HG03520 (cell line): Measurements from ENCODE around the gene RAB25.
"Not testable (repeated sequence)": the region's sequence is repeated elsewhere in the genome, so short reads cannot be mapped to it uniquely, and the experiment has no call there.

ENCODE experiments used
- ATAC-seq: cut with Tn5 transposase; IDR thresholded peaks from one replicate; pipeline ENCODE4 v1.9.1; 2021; ENCODE audit warnings: mild to moderate bottlenecking, moderate library complexity; ENCODE audit not compliant: unreplicated experiment

The RAB25 gene

GRCh38 chr1:156054500-156055280, 6.3 kb upstream of the RAB25 start, which contains the start of gene LAMTOR2:
LAMTOR2 (plus strand) TSS chr1:156054782; CDS start chr1:156054890, 108 bp downstream.
- peak; percentile 64 for ATAC-seq

DNA sequence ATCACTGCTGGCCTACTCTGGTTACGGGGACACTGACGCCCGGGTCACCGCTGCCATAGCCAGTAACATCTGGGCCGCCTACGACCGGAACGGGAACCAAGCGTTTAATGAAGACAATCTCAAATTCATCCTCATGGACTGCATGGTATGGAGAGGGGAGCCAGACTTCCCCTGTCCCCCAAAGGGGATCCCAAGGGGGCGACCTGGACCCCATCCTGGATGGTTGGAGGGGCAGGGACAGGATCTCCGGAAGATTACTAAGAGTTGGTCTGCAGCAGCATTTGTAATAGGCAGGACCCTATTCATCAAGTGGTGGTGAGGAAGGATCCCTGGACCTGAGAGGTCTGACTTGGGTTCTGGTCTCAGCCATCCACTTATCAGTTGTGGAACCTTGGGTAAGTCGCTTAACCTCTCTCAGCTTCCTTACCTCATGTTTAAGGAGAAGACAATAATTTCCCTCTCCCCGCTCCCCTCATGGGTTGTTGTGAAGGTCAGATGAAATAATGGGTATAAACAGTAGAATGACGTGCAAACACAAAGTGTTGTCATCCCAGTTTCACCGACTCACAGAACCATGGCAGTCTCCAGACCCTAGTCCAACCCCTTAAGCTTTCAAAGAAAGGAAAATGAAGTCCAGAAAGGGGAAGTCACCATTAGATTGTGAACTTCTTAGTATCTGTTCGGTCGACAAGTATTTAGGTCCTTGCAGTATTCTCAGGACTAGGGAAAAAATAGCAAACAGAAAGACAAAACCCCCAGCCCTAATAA, 5.5 kb upstream of the RAB25 start:
- no peak for ATAC-seq

DNA sequence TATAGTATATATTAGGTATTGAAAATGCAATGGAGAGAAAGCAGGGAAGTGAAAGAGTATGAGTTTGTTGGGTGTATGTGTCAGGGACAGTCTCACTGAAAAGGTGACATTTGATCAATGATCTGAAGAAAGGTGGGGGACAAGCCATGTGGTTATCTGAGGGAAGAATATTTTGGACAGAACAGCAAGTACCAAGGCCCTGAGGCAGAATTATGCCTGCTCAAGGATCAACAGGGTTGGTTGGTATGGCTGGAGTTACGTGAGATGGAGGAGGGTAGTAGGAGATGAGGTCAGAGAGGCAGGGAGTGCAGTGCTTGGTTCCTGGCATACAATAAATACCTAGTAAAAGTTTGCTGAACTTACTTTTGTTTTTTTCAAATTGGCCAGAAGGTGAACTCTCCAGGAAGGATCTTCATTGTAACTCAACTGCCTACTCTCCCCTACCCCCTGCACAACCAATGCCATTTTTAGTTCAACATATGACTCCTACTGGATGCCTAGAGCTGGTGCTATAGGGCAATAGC, 4.6 kb upstream of the RAB25 start:
- ATAC-seq = no peak

DNA sequence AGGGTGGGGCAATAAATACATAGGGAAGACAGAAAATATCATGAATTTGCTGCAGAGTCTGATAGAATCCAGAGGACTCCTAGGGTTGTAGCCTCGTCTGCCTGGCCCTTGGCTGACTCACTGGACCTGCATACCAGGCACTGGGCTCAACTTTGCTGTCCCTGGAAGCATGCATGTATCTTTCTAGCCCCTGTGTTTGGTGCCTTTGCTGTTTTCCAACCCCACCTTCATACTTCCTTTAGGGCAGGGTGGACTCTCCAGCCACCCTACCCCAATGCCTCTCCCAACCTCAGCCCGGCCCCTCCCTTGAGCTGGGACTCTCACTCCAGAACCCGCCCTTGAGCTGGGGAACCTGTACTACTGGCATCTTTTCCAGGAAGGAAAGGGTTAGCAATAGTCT, 1.2 kb downstream of the RAB25 start:
- no peak for ATAC-seq

GRCh38 chr1:156063997-156064285, 3.0 kb downstream of the RAB25 start:
- ATAC-seq = no peak

- ATAC-seq = no peak
Measured at GRCh38 chr1:156064615-156065014, 3.7 kb downstream of the RAB25 start.

- no peak for ATAC-seq
Measured at GRCh38 chr1:156065212-156065611, 4.3 kb downstream of the RAB25 start.

GRCh38 chr1:156065871-156066270, 4.9 kb downstream of the RAB25 start:
- ATAC-seq = no peak

- ATAC-seq = no peak
Measured at GRCh38 chr1:156067262-156067661, 6.3 kb downstream of the RAB25 start.

DNA sequence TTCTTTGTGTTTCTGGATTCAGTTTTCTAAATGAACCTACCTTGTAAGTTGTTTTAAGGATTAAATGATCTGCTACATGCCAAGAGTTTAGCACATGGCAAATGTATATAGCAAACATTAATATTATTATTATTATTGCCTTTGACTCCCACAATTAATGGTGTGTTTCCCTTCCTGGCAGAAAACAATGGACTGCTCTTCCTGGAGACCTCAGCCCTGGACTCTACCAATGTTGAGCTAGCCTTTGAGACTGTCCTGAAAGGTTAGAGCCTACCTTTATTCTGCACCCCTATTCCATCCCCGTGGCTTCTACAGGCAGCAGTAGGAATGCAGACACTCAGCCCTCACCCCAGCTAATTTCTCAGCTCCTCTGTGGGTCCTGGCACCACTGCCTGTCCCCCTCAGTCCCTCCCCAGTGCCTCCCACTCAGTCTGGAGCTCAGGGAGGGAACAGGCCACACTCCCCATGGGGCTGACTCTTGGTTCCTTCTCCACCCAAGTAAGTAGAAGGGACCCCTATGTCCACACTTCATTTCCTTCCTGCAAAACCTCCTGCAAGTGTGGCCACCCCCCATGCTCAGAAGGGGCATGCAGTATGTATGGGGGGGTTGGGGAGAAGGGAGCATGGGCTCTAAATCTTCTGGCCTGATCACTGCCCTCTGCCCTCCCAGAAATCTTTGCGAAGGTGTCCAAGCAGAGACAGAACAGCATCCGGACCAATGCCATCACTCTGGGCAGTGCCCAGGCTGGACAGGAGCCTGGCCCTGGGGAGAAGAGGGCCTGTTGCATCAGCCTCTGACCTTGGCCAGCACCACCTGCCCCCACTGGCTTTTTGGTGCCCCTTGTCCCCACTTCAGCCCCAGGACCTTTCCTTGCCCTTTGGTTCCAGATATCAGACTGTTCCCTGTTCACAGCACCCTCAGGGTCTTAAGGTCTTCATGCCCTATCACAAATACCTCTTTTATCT, 8.8 kb downstream of the RAB25 start:
- ATAC-seq = no peak

GRCh38 chr1:156070548-156070947, 9.6 kb downstream of the RAB25 start:
- ATAC-seq = no peak

DNA sequence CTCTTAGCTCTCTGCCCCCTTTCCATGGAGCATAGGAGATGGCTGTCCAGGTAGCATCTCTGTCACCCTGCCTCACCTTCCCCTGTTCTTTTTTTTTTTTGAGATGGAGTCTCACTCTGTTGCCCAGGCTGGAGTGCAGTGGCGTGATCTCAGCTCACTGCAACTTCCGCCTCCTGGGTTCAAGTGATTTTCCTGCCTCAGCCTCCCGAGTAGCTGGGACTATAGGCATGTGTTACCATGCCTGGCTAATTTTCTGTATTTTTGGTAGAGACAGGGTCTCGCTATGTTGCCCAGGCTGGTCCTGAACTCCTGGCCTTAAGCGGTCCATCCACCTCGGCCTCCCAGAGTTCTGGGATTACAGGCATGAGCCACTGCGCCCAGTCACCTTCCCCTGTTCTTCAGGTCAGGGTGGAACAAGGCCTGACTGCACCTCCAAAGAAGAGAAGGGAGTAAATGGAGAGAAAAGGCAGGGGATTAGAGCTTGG, 10.4 kb downstream of the RAB25 start:
- not testable (repeated sequence) for ATAC-seq

- no peak for ATAC-seq
Measured at GRCh38 chr1:156072251-156072650, 11.3 kb downstream of the RAB25 start.

DNA sequence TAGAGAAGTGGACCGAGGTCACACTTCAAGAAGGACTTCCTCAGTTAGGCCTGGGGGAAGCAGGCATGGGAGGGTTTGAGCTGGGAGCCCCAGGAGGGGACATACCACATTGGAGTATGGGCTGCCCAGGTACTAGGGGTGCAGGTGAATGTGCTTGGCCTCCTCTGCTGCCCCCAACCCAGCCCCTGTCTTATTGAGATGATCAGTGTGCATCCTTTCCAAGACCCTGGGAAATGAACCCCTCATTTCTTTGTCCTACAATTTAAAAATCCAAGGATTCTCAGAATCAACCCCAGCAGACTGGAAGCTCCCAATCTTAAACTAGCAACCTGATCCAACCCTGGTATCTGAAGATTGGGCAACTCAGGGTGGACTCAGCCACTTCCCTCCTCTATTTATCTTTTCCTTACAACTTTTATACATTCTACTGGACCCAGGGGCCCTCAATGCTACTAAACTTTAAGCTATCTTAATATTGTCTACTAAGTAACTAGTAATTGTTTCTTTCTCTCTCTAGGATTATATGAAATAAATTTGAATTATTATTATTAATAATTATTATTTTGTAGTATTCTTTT, 12.2 kb downstream of the RAB25 start:
- ATAC-seq = no peak

- no peak for ATAC-seq
Measured at GRCh38 chr1:156073740-156074139, 12.8 kb downstream of the RAB25 start.

DNA sequence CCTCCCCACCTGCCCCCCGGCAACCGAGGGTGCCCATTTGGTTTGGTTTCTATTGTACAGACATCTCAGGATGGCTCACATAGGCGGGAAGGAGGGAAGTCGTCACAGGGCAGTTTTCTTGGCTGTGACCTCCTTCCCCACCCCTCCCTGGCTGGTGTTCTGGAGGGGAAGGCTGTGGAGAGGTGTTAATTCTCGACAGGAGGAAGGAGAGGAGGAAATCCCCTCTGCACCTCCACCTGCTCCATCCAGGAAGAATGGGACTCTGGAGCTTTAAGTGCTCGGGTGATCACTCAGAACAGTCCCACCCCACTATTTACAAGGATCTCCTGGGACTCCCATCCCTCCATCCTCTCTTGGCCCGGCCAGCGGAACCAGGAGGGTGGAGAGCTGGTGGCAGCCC, 13.7 kb downstream of the RAB25 start:
- ATAC-seq = no peak

- no peak for ATAC-seq
Measured at GRCh38 chr1:156075162-156075561, 14.2 kb downstream of the RAB25 start.

- no peak for ATAC-seq
Measured at GRCh38 chr1:156075775-156076204, 14.8 kb downstream of the RAB25 start.

DNA sequence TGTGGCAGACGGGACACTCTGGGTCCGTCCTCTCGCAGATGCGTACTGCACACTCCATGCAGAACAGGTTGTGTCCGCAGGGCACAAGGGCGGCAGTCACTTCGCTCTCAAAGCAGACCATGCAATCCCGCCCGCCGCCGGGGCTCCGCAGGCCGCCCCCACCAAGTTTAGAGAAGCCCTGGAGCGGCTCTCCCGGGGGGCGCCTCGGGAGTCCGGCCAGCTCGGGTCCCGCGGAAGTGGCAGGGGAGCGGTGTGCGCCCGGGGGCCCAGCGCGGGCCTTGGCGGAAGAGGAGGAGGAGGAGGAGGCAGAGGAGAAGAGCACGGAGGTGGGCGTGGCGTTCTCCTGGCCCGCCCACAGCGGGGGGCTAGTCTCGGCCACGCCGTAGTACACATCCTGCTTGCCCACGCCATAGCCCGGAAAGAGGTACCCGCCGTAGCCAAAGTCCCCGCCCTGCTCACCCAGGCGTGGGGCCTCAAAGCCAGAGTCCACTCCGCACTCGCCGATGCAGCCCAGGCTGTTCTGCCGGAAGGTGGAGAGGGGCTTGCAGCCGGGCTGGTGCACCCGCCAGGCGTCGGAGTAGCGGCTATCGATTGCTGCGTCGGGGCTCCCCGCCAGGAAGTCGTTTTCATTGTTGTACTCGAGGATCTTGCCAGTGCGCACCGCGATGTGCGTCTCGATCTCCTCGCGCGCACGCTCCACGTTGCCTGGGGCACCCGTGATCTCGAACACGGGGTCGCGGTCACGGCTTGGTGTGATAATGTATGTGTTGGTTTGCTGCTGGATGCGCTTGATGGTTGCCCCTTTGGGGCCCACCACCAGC, 15.9 kb downstream of the RAB25 start:
- no peak for ATAC-seq

- no peak for ATAC-seq
Measured at GRCh38 chr1:156077430-156077760, 16.4 kb downstream of the RAB25 start.
